ENCODE data around the gene CHRNA3.

The CHRNA3 gene

DNA sequence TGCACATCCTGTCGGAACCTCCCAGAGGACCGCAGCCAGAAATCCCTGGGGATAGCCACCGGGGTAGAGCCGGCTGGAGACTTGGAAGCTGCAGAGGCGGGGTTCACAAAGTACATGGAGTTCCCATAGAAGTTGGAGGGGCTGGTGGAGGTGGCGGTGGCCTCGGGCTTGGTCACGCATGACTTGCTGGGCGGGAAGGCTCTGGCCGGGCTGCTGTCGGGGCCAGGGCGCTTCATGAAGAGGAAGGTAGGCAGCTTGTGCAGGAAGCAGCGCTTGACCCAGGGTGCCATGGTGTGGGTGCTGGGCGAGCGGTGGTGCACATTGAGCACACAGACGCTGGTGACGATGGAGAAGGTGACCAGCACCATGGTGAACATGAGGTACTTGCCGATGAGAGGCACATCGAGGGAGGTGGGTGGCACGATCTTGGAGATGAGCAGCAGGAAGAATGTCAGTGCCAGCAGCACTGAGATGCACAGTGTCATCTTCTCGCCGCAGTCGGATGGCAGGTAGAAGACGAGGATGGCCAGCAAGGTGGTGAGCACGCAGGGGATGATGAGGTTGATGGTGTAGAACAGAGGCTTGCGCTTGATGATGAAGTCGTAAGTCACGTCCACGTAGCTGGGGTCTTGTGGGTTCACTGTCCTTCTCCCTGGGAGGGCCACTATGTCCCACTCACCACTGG, 8.4 kb upstream of the CHRNA3 start:
- DNase-seq = no peak
- TF ChIP-seq, protein P1, sequence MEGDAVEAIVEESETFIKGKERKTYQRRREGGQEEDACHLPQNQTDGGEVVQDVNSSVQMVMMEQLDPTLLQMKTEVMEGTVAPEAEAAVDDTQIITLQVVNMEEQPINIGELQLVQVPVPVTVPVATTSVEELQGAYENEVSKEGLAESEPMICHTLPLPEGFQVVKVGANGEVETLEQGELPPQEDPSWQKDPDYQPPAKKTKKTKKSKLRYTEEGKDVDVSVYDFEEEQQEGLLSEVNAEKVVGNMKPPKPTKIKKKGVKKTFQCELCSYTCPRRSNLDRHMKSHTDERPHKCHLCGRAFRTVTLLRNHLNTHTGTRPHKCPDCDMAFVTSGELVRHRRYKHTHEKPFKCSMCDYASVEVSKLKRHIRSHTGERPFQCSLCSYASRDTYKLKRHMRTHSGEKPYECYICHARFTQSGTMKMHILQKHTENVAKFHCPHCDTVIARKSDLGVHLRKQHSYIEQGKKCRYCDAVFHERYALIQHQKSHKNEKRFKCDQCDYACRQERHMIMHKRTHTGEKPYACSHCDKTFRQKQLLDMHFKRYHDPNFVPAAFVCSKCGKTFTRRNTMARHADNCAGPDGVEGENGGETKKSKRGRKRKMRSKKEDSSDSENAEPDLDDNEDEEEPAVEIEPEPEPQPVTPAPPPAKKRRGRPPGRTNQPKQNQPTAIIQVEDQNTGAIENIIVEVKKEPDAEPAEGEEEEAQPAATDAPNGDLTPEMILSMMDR (IDR thresholded peaks at IDR 0.05; ENCODE audit: low read depth, low read length, missing control alignments) = no peak
- in situ Hi-C loops (cut with HindIII; ENCODE audit: low pct_ligation_motif_present, low sequenced_read_pairs) = no loop called here
- Histone ChIP-seq H3K36me3 (replicated peaks) (no peaks in the 10 kb centered on the region), H3K27ac (no peak overlapping the region), H3K27me3 (replicated peaks) (peaks cover 19% of the 10 kb centered on the region), H3K4me3 (ENCODE audit: low read depth, low read length) (no peak overlapping the region)

DNA sequence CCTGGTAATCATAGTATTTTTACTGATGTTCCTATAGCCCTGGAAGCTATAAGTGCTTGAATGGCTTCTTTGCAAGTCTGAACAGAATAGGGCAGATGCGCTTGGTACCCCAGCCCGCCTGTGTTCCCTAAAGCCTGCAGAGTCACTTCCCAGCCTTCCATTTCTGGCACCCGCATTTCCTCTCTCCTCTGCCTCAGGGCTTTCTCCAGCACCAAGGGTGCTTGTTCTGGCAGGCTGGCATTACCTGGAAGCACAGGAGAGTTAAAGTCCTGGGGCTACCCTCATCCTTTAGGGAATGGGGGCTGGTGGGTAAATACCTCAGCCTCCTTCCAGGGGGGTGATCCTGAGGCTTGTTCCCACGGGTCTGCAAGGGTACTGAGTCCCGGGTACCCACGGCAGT, 7.4 kb upstream of the CHRNA3 start:
- in situ Hi-C loops (cut with HindIII; ENCODE audit: low pct_ligation_motif_present, low sequenced_read_pairs) = no loop called here
- TF ChIP-seq, protein P1 (IDR thresholded peaks at IDR 0.05; ENCODE audit: low read depth, low read length, missing control alignments) = no peak
- Histone ChIP-seq H3K27ac (no peak overlapping the region), H3K27me3 (replicated peaks) (peaks cover 23% of the 10 kb centered on the region), H3K4me3 (ENCODE audit: low read depth, low read length) (no peak overlapping the region), H3K36me3 (replicated peaks) (no peaks in the 10 kb centered on the region)
- no peak for DNase-seq

DNA sequence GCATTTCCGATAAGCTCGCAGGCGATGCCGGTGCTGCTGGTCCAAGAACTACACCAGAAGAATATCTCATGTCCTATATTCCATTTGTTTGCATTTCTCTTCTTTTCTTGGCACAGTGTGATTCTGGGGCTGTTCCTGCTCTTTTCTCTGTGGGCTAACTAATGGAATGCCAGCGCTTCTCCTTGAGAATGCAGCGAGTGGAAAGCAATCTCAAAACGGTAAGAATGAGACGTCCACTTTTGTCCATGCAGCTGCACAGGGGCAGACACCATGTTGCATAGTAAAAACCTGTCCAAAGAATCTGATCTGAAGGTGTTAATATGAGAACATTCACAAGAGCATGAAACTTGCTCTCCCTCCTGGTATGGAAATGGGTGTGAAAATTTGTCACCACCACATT, 6.6 kb upstream of the CHRNA3 start:
- DNase-seq = no peak
- Histone ChIP-seq H3K27ac (no peak overlapping the region), H3K27me3 (replicated peaks) (peaks cover 28% of the 10 kb centered on the region), H3K4me3 (ENCODE audit: low read depth, low read length) (no peak overlapping the region), H3K36me3 (replicated peaks) (no peaks in the 10 kb centered on the region)
- in situ Hi-C loops (cut with HindIII; ENCODE audit: low pct_ligation_motif_present, low sequenced_read_pairs) = no loop called here
- TF ChIP-seq, protein P1 (IDR thresholded peaks at IDR 0.05; ENCODE audit: low read depth, low read length, missing control alignments) = no peak

DNA sequence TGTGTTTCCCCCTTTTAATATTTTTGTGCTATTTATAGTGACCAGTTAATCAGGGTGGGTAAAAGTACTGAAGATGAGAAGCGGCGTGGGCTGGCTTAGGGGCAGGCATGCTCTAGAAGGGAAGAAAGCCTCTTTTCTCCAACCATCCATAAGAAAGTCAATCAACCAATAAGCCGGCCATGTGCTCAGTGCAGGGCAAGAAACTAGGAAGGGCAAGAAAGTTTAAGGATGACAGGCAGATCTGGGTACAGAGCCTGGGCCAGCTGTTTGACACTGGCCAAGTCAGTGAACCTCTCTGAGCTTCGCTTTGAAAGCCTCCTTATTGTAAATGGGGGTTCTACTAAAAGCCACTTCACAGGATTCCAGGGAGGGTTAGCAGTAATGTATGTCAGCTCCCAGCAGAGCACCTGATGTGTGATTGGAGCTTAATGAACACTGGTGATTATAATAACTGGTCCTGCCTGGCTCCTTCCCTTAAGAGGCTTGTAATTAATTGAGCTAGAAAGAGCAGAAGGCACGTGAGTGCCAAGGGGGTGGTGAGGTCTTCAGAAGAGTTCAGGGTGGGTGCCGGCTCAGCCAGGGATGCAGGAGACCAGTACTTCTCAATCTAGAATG, 5.7 kb upstream of the CHRNA3 start:
- Histone ChIP-seq H3K36me3 (replicated peaks) (no peaks in the 10 kb centered on the region), H3K27me3 (replicated peaks) (peaks cover 36% of the 10 kb centered on the region), H3K4me3 (ENCODE audit: low read depth, low read length) (no peak overlapping the region), H3K27ac (no peak overlapping the region)
- no peak for DNase-seq
- TF ChIP-seq, protein P1 (IDR thresholded peaks at IDR 0.05; ENCODE audit: low read depth, low read length, missing control alignments) = no peak
- in situ Hi-C loops (cut with HindIII; ENCODE audit: low pct_ligation_motif_present, low sequenced_read_pairs) = no loop called here

DNA sequence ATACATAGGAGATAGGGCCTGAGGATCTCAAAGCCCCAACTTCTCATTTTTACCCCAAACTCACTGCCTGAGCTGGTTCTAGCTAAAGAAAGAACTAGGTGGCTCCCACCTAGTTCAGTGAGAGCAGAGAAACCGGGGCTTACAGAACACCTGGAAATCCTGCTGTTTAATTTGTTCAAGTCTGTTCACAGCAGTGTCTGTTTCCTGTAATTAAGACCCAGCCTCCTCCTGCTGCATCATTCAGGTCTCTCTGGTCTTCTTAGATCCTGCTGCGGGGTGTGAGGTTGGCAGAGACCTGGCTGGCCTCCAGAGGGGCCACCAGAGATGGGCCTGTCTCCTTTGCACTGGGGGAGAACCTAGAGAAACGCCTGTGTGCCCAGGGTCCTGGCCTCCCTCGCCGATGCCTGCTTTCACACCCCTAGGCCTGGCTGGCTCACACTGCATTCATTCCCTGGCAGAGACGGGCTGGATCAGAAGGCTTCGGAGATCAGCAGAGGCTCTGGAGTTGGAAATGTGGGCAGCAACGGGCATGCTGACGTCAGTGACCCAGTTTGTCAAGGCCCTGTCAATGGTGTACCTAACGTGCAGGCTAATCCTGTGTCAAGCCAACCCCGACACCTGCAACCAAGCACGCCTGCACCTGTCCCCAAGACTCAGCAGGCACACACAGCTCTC, 4.9 kb upstream of the CHRNA3 start:
- in situ Hi-C loops (cut with HindIII; ENCODE audit: low pct_ligation_motif_present, low sequenced_read_pairs) = no loop called here
- no peak overlapping the region for H3K4me3 ChIP-seq (ENCODE audit: low read depth, low read length)
- peaks cover 43% of the 10 kb centered on the region for H3K27me3 ChIP-seq (replicated peaks)
- no peak overlapping the region for H3K27ac ChIP-seq
- no peaks in the 10 kb centered on the region for H3K36me3 ChIP-seq (replicated peaks)
- DNase-seq = no peak
- TF ChIP-seq, protein P1 (IDR thresholded peaks at IDR 0.05; ENCODE audit: low read depth, low read length, missing control alignments) = no peak
